ENCODE measurements around the gene MAN1A1. TPM values are rescaled to one million over a fixed set of nuclear protein-coding genes. Genes with fewer than 3 reads are reported as not detected.

MAN1A1 gene
- total RNA-seq, 4 donors from 2014 or later = 30.0 to 99.0 (median 69.8) TPM

- Histone ChIP-seq H3K36me3 (no peaks in the 10 kb centered on the region), H3K27me3 (no peaks in the 10 kb centered on the region), H3K27ac (no peak overlapping the region), H3K4me3 (no peak overlapping the region), H3K9me3 (no peaks in the 10 kb centered on the region), H3K4me1 (no peaks in the 10 kb centered on the region)
- intact Hi-C loops (cut with DNase I; ENCODE audit: low total_unique reads) = no loop called here
- no peak for DNase-seq
- TF ChIP-seq CTCF (IDR thresholded peaks at IDR 0.05) (no peak), POLR2A (IDR thresholded peaks at IDR 0.05) (no peak)
Measured at GRCh38 chr6:119220452-119220851, 129.1 kb downstream of the MAN1A1 start.

GRCh38 chr6:119218548-119218947, 131.0 kb downstream of the MAN1A1 start:
- no peak for DNase-seq
- Histone ChIP-seq H3K27ac (no peak overlapping the region), H3K36me3 (no peaks in the 10 kb centered on the region), H3K4me1 (no peaks in the 10 kb centered on the region), H3K4me3 (no peak overlapping the region), H3K27me3 (no peaks in the 10 kb centered on the region), H3K9me3 (no peaks in the 10 kb centered on the region)
- TF ChIP-seq CTCF (IDR thresholded peaks at IDR 0.05) = no peak
- no peak for TF ChIP-seq POLR2A (IDR thresholded peaks at IDR 0.05)
- intact Hi-C loops (cut with DNase I; ENCODE audit: low total_unique reads) = no loop called here

GRCh38 chr6:119215885-119216590, 133.5 kb downstream of the MAN1A1 start:
- Histone ChIP-seq H3K9me3 (no peaks in the 10 kb centered on the region), H3K36me3 (no peaks in the 10 kb centered on the region), H3K27ac (no peak overlapping the region), H3K4me3 (no peak overlapping the region), H3K27me3 (no peaks in the 10 kb centered on the region), H3K4me1 (no peaks in the 10 kb centered on the region)
- DNase-seq = no peak
- intact Hi-C loops (cut with DNase I; ENCODE audit: low total_unique reads) = no loop called here
- TF ChIP-seq POLR2A (IDR thresholded peaks at IDR 0.05) = no peak
- TF ChIP-seq CTCF (IDR thresholded peaks at IDR 0.05) = no peak

DNA sequence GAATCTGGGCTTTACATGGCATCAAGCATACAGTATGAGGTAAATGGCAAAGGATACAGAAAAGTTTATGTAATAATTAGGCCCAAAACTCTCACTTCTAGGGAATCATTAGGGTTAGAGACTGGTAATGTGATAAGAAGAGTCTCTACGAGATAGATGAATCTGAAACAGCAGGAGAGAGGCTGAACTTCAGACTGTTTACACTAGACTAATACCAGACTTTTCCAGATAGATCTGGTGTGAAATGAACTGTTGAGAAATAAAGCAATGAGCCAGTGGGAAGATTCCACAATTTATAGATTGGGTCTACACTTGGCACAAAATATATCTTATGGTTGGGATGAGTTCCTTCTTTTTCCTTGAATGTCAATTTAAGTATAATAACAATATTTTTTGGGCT, 134.3 kb downstream of the MAN1A1 start:
- Histone ChIP-seq H3K9me3 (no peaks in the 10 kb centered on the region), H3K27ac (no peak overlapping the region), H3K36me3 (no peaks in the 10 kb centered on the region), H3K4me1 (no peaks in the 10 kb centered on the region), H3K4me3 (no peak overlapping the region), H3K27me3 (no peaks in the 10 kb centered on the region)
- no peak for DNase-seq
- TF ChIP-seq POLR2A (IDR thresholded peaks at IDR 0.05) = no peak
- intact Hi-C loops (cut with DNase I; ENCODE audit: low total_unique reads) = no loop called here

- H3K36me3 ChIP-seq = no peaks in the 10 kb centered on the region
- no peak overlapping the region for H3K27ac ChIP-seq
- DNase-seq = no peak
- H3K9me3 ChIP-seq = no peaks in the 10 kb centered on the region
- no peaks in the 10 kb centered on the region for H3K4me1 ChIP-seq
- H3K27me3 ChIP-seq = no peaks in the 10 kb centered on the region
- intact Hi-C loops (cut with DNase I; ENCODE audit: low total_unique reads) = no loop called here
- H3K4me3 ChIP-seq = no peak overlapping the region
- TF ChIP-seq CTCF (IDR thresholded peaks at IDR 0.05) = no peak
- TF ChIP-seq POLR2A (IDR thresholded peaks at IDR 0.05) = no peak
Measured at GRCh38 chr6:119210596-119210995, 139.0 kb downstream of the MAN1A1 start.

Data from uterus (tissue), 4 donors.